Brain microvascular endothelial cell (primary cell): Measurements from ENCODE around the gene HHLA2.

Experiments used
- DNase-seq: peaks from one replicate; pipeline ENCODE4 v3.0.0-alpha.2; 2020
- H3K27ac ChIP-seq: fragments of 250-450 bp; sonication (Bioruptor Pico); 2 replicates; pipeline ENCODE4 v1.5.1; 2020; ENCODE audit warnings: mild to moderate bottlenecking, moderate library complexity
- H3K27me3 ChIP-seq: fragments of 250-450 bp; sonication (Bioruptor Pico); replicated peaks from 2 replicates; pipeline ENCODE4 v1.5.1; 2020; ENCODE audit warnings: mild to moderate bottlenecking
- H3K36me3 ChIP-seq: fragments of 250-450 bp; sonication (Bioruptor Pico); replicated peaks from 2 replicates; pipeline ENCODE4 v1.5.1; 2020; ENCODE audit warnings: mild to moderate bottlenecking
- H3K4me3 ChIP-seq: 2 replicates; pipeline ENCODE4 v1.5.1; 2011; ENCODE audit warnings: low read depth, mild to moderate bottlenecking, control low read depth, low read length, moderate library complexity
- CTCF ChIP-seq: IDR thresholded peaks from 2 replicates; pipeline ENCODE4 v1.5.1; 2011; ENCODE audit warnings: low read depth, mild to moderate bottlenecking, moderate library complexity, low read length, control low read depth, inconsistent platforms; ENCODE audit errors: missing control alignments
- in situ Hi-C: cut with HindIII; loops from 2 replicates; pipeline ENCODE4 v1.10.0; 2017; ENCODE audit warnings: low sequenced_read_pairs, low pct_ligation_motif_present

HHLA2 gene

GRCh38 chr3:108380128-108380795 lies 83.9 kb downstream of the HHLA2 start:
- in situ Hi-C loops = no loop called here
- Histone ChIP-seq H3K27me3 (no peaks in the 10 kb centered on the region), H3K4me3 (no peak overlapping the region), H3K27ac (no peak overlapping the region), H3K36me3 (no peaks in the 10 kb centered on the region)
- TF ChIP-seq CTCF = no peak
- DNase-seq = no peak

GRCh38 chr3:108381529-108382140 lies 85.3 kb downstream of the HHLA2 start:
- Histone ChIP-seq H3K27ac (no peak overlapping the region), H3K36me3 (no peaks in the 10 kb centered on the region), H3K4me3 (no peak overlapping the region), H3K27me3 (no peaks in the 10 kb centered on the region)
- no peak for DNase-seq
- no peak for TF ChIP-seq CTCF
- in situ Hi-C loops = no loop called here

GRCh38 chr3:108383306-108383705 lies 87.0 kb downstream of the HHLA2 start:
- no peak overlapping the region for H3K4me3 ChIP-seq
- in situ Hi-C loops = no loop called here
- no peaks in the 10 kb centered on the region for H3K27me3 ChIP-seq
- no peak for DNase-seq
- no peak overlapping the region for H3K27ac ChIP-seq
- no peaks in the 10 kb centered on the region for H3K36me3 ChIP-seq
- no peak for TF ChIP-seq CTCF

- in situ Hi-C loops = no loop called here
- no peak for TF ChIP-seq CTCF
- Histone ChIP-seq H3K36me3 (no peaks in the 10 kb centered on the region), H3K27ac (no peak overlapping the region), H3K4me3 (no peak overlapping the region), H3K27me3 (no peaks in the 10 kb centered on the region)
- DNase-seq = no peak
These were observed 90.7 kb downstream of the HHLA2 start for GRCh38 chr3:108387063-108387462.

GRCh38 chr3:108388136-108389132 lies 92.1 kb downstream of the HHLA2 start:
- no peak overlapping the region for H3K4me3 ChIP-seq
- DNase-seq = no peak
- no peaks in the 10 kb centered on the region for H3K27me3 ChIP-seq
- in situ Hi-C loops = no loop called here
- no peak for TF ChIP-seq CTCF
- no peaks in the 10 kb centered on the region for H3K36me3 ChIP-seq
- H3K27ac ChIP-seq = no peak overlapping the region
